K562 (cell line): ENCODE data around the gene HHEX. TPM values are rescaled to one million over a fixed set of nuclear protein-coding genes. Genes with fewer than 3 reads are reported as not detected.

Source experiments
- ATAC-seq: fragments of 200-7000 bp; cut with Tn5 transposase; 3 replicates; pipeline ENCODE4 v1.9.1; 2020; ENCODE audit warnings: moderate library complexity
- BruUV-seq: library from RNA; stranded (reverse); fragments of 400-500 nt; replicated peaks from 2 replicates; lab custom pipeline; 2021; lab: Mats Ljungman, UMichigan
- CTCF ChIA-PET: fragments of 300-600 bp; formaldehyde crosslinking; extraction: SDS; loops from one replicate; lab custom pipeline; 2021; ENCODE audit warnings: low intra/inter-chr PET ratio; lab: Yijun Ruan, JAX
- POLR2A ChIA-PET: fragments of 300-600, 350-650 bp; sonication (Branson Sonifier 250); formaldehyde crosslinking; extraction: SDS; loops from one replicate; lab custom pipeline; 2021; ENCODE audit warnings: antibody characterized with exemption, inconsistent platforms; lab: Yijun Ruan, JAX
- DNase-seq, 4 experiments: peaks; one replicate each; pipeline versions ENCODE4 v3.0.0 to v3.0.0-alpha.2; 2011 to 2018; ENCODE audit warnings: low spot score in 3 of 4, mixed read lengths in 3 of 4; ENCODE audit errors: extremely low read depth in 1 of 4
- FAIRE-seq: peaks from 2 replicates; lab custom pipeline; 2011; peaks lifted over from hg19 to GRCh38; lab: Jason Lieb, UNC
- H2AFZ ChIP-seq: 2 replicates; pipeline ENCODE4 v1.6.0; 2011; ENCODE audit warnings: low read depth, low read length, control low read depth, inconsistent platforms
- H3K27ac ChIP-seq: fragments of 200-600 bp; 3 replicates; pipeline ENCODE4 v1.8.0; 2011; ENCODE audit warnings: low read depth, mild to moderate bottlenecking, control low read depth, inconsistent platforms, low read length, moderate library complexity, mixed read lengths; ENCODE audit errors: extremely low read depth
- H3K27me3 ChIP-seq, 2 experiments: fragments of 300-600 bp in 1 of 2; 2 replicates in 1 of 2; 3 replicates in 1 of 2; pipeline versions ENCODE4 v1.6.0 to v1.8.0; 2011; ENCODE audit warnings: inconsistent platforms in 2 of 2, low read length in 2 of 2, mild to moderate bottlenecking in 1 of 2, mixed read lengths in 1 of 2, moderate library complexity in 1 of 2; ENCODE audit not compliant: control insufficient read depth in 2 of 2, insufficient read depth in 2 of 2
- H3K36me3 ChIP-seq: fragments of 300-600 bp; 3 replicates; pipeline ENCODE4 v1.8.0; 2011; ENCODE audit warnings: mild to moderate bottlenecking, low read length, inconsistent platforms; ENCODE audit not compliant: control insufficient read depth, insufficient read depth
- H3K4me1 ChIP-seq, 2 experiments: fragments of 200-600 bp in 1 of 2; replicated peaks in 1 of 2; 2 replicates in 1 of 2; 3 replicates in 1 of 2; pipeline versions ENCODE4 v1.5.1 to v1.8.0; 2011; ENCODE audit warnings: inconsistent platforms in 2 of 2, low read length in 2 of 2, mild to moderate bottlenecking in 1 of 2, mixed read lengths in 1 of 2, moderate library complexity in 1 of 2; ENCODE audit not compliant: control insufficient read depth in 2 of 2, insufficient read depth in 2 of 2
- H3K4me2 ChIP-seq: 2 replicates; pipeline ENCODE4 v1.6.1; 2011; ENCODE audit warnings: low read length, control low read depth, inconsistent platforms, mixed read lengths; ENCODE audit not compliant: insufficient read depth
- H3K4me3 ChIP-seq: fragments of 200-600 bp; sonication (generic), shearing (Covaris generic); 2 replicates; pipeline ENCODE4 v1.5.1; 2016; ENCODE audit warnings: control low read depth, inconsistent platforms
- H3K79me2 ChIP-seq: fragments of 200-600 bp; 3 replicates; pipeline ENCODE4 v1.8.0; 2011; ENCODE audit warnings: low read length, inconsistent platforms; ENCODE audit not compliant: control insufficient read depth, insufficient read depth
- H3K9ac ChIP-seq, 2 experiments: 2 replicates each; pipeline versions ENCODE4 v1.6.0 to v1.6.1; 2011; ENCODE audit warnings: low read depth in 2 of 2, low read length in 2 of 2, control low read depth in 1 of 2, inconsistent platforms in 1 of 2, mild to moderate bottlenecking in 1 of 2, mixed read lengths in 1 of 2; ENCODE audit not compliant: insufficient read depth in 1 of 2
- H3K9me1 ChIP-seq: one replicate; pipeline ENCODE4 v1.6.0; 2011; ENCODE audit warnings: inconsistent platforms, mild to moderate bottlenecking, low read length, moderate library complexity; ENCODE audit not compliant: control insufficient read depth, insufficient read depth
- H3K9me3 ChIP-seq: replicated peaks from 2 replicates; pipeline ENCODE4 v1.5.1; 2011; ENCODE audit warnings: low read depth, low read length, inconsistent platforms; ENCODE audit not compliant: control insufficient read depth, insufficient read depth
- H4K20me1 ChIP-seq: replicated peaks from 2 replicates; pipeline ENCODE4 v1.6.1; 2011; ENCODE audit warnings: low read length, inconsistent platforms, mixed read lengths; ENCODE audit not compliant: control insufficient read depth, insufficient read depth
- BHLHE40 ChIP-seq: IDR thresholded peaks from 2 replicates; pipeline ENCODE4 v1.6.1; 2011; ENCODE audit warnings: low read length, improper control_type of control experiment
- CEBPB ChIP-seq: fragments of 450-650 bp; IDR thresholded peaks from 2 replicates; pipeline ENCODE4 v1.6.1; 2016; ENCODE audit warnings: missing genetic modification characterization, missing compliant biosample characterization
- CHD1 ChIP-seq: fragments of 200-600 bp; sonication (generic); IDR thresholded peaks from one replicate; pipeline ENCODE4 v1.6.1; 2012; ENCODE audit warnings: mild to moderate bottlenecking, moderate library complexity, low read length, inconsistent platforms
- MNT ChIP-seq, 2 experiments: fragments of 450-650 bp; conservative IDR thresholded peaks; 2 replicates each; pipeline ENCODE4 v1.6.1; 2017; ENCODE audit warnings: mild to moderate bottlenecking in 2 of 2, moderate library complexity in 2 of 2
- POLR2G ChIP-seq: fragments of 200-400 bp; formaldehyde crosslinking; IDR thresholded peaks from 2 replicates; pipeline ENCODE4 v1.6.1; 2017; ENCODE audit warnings: low read depth, mild to moderate bottlenecking, antibody characterized with exemption, low read length, moderate library complexity
- RBFOX2 ChIP-seq: fragments of 200-400 bp; formaldehyde crosslinking; IDR thresholded peaks from 2 replicates; pipeline ENCODE4 v1.6.1; 2017; ENCODE audit warnings: low read depth, mild to moderate bottlenecking, low read length, moderate library complexity
- SPI1 ChIP-seq: IDR thresholded peaks from 2 replicates; pipeline ENCODE4 v1.6.1; 2011; ENCODE audit warnings: low read depth, low read length, control low read depth, borderline replicate concordance
- TFAP4 ChIP-seq: sonication (generic); formaldehyde crosslinking; IDR thresholded peaks from 2 replicates; pipeline ENCODE4 v1.8.0; 2022; ENCODE audit warnings: missing genetic modification reagents, mild to moderate bottlenecking, moderate library complexity, borderline replicate concordance
- ZKSCAN3 ChIP-seq: fragments of 250-450 bp; sonication (Bioruptor Pico); IDR thresholded peaks from 2 replicates; pipeline ENCODE4 v1.4.0; 2020
- WGBS: fragments of 100-300 bp; shearing (Covaris generic); methylation state at CpG from one replicate; pipeline ENCODE4 v1.1.6; 2016; ENCODE audit warnings: low coverage, mixed read lengths; ENCODE audit not compliant: insufficient coverage; ENCODE audit errors: missing lambda C conversion rate; 5-methylcytosine and 5-hydroxymethylcytosine counted together
- in situ Hi-C: fragments of 300-500 bp; cut with MboI; formaldehyde crosslinking; loops from 4 replicates; pipeline ENCODE4 v1.15.0; 2018; ENCODE audit warnings: inconsistent platforms, mixed read lengths
- intact Hi-C: fragments of 100-400 bp; cut with micrococcal nuclease; formaldehyde crosslinking; loops from 2 replicates; pipeline ENCODE4 v1.14.2; 2022
- polyA plus RNA-seq, 8 experiments: library from polyadenylated mRNA; depleted of rRNA in 4 of 8; stranded (reverse) in 5 of 8; unstranded in 3 of 8; fragments of >200 nt; fragmentation: Nextera tagmentation in 2 of 8; fragmentation: Illumina TruSeq in 1 of 8; extraction: Ambion mirVana in 2 of 8; extraction: Trizol in 1 of 8; gene quantifications; 2 replicates each; pipeline versions ENCODE4 v1.2.1 to v1.2.3, GENCODE V29; 2011 to 2014; ENCODE audit warnings: inconsistent platforms in 1 of 8, missing spikeins in 1 of 8
- total RNA-seq, 7 experiments: library from RNA; depleted of rRNA in 6 of 7; stranded (reverse); fragments of >200 nt in 6 of 7; fragmentation: Illumina TruSeq in 2 of 7; extraction: Trizol in 2 of 7; gene quantifications; 2 replicates each; pipeline versions ENCODE4 v1.2.1 to v1.2.3, GENCODE V29; 2011 to 2021; ENCODE audit warnings: low replicate concordance in 1 of 7

HHEX gene
- total and polyA plus RNA-seq, 9 of the 15 experiments (the other 6 are each of a cell fraction or from before 2014, with no cell fraction given): 37.2 to 133 (median 80.2) TPM

- TF ChIP-seq MNT (conservative IDR thresholded peaks at IDR 0.05) (no peak), BHLHE40 (no peak), ZKSCAN3 (CRISPR knock-in tag) (no peak)
Measured at GRCh38 chr10:92692697-92693533, 3.2 kb downstream of the HHEX start (continued).

- POLR2A ChIA-PET: no interaction called here
- TF ChIP-seq CHD1: peak; percentile 54
- peak; percentile 51; the same call in 1 of the 2 replicates for TF ChIP-seq RBFOX2
- TF ChIP-seq SPI1: no peak
- TF ChIP-seq TFAP4 (CRISPR knock-in tag): no peak
- TF ChIP-seq CEBPB (tag): 0 out of 2 replicates have a peak, but pooled peaks have one; percentile 3
- 0 out of 2 replicates have a peak, but pooled peaks have one; percentile 15 for TF ChIP-seq POLR2G
- Histone ChIP-seq H4K20me1 (0 out of 2 replicates have a peak, but pooled peaks cover 4% of the 10 kb centered on the region), H2AFZ (no peak overlapping the region), H3K4me2 (no peak overlapping the region; the same call in 1 of the 2 replicates), H3K27me3 (no peaks in the 10 kb centered on the region), H3K36me3 (peaks cover 55% of the 10 kb centered on the region), H3K9me3 (no peaks in the 10 kb centered on the region), H3K27ac (peak overlapping the region; percentile 91; the same call in 2 of the 3 replicates), H3K4me1 (peaks cover 25 to 46% of the 10 kb centered on the region in 2 experiments; a peak in 4 of 5 replicates), H3K79me2 (peaks cover 78% of the 10 kb centered on the region), H3K4me3 (peak overlapping the region; percentile 93), H3K9me1 (no peaks in the 10 kb centered on the region), H3K9ac (peak overlapping the region in 1 of 2 experiments; percentile 84; a peak in 3 of 4 replicates)
- BruUV-seq: no TSS peak
- 0% methylated on average over 1 of the region's 1 CpG for WGBS
- ATAC-seq (no peak), FAIRE-seq (no peak), DNase-seq (no peak)
- intact Hi-C loops: no loop called here
- CTCF ChIA-PET: no interaction called here
- in situ Hi-C loops: loop anchor here (5.0 kb wide), 1 partner anchor 139 kb away; no protein-coding TSS in a partner anchor
Measured at GRCh38 chr10:92693534-92693893, 3.8 kb downstream of the HHEX start.
